Activated naive CD8-positive, alpha-beta T cell treated with anti-CD3 and anti-CD28 coated beads, Interleukin-2, amount 10 ng/mL, durations not matched to agents 7 days and 5 days (primary cell): ENCODE measurements around the gene SLC1A1. TPM values are rescaled to one million over a fixed set of nuclear protein-coding genes. Genes with fewer than 3 reads are reported as not detected.
A peak's percentile ranks its signal among the peaks of the same experiment; 100 is the strongest.

Experiments used
- ATAC-seq: fragments of 150-1000 bp; cut with Tn5 transposase; one replicate; pipeline ENCODE4 v1.10.0; 2021; ENCODE audit warnings: low read depth, moderate library complexity
- POLR2A ChIA-PET: fragments of 350-600 bp; sonication (Branson Sonifier 250); formaldehyde crosslinking; loops from one replicate; lab custom pipeline; 2021; ENCODE audit warnings: antibody characterized with exemption; lab: Charles Lee
- DNase-seq: peaks from one replicate; pipeline ENCODE4 v3.0.0; 2021
- H3K27ac Mint-ChIP-seq: one replicate; pipeline ENCODE4 v1.8.0; 2022; ENCODE audit warnings: mild to moderate bottlenecking, mixed read lengths
- H3K27me3 Mint-ChIP-seq: one replicate; pipeline ENCODE4 v1.8.0; 2022; ENCODE audit warnings: mild to moderate bottlenecking, moderate library complexity, mixed read lengths
- H3K36me3 Mint-ChIP-seq: one replicate; pipeline ENCODE4 v1.8.0; 2021; ENCODE audit warnings: mild to moderate bottlenecking, mixed read lengths
- H3K4me1 Mint-ChIP-seq: one replicate; pipeline ENCODE4 v1.8.0; 2021; ENCODE audit warnings: mixed read lengths
- H3K4me3 Mint-ChIP-seq: one replicate; pipeline ENCODE4 v1.8.0; 2022; ENCODE audit warnings: mild to moderate bottlenecking, moderate library complexity, mixed read lengths
- H3K9me3 Mint-ChIP-seq: one replicate; pipeline ENCODE4 v1.8.0; 2021; ENCODE audit warnings: mixed read lengths
- total RNA-seq, 2 experiments: library from RNA; stranded (reverse); gene quantifications; one replicate each; pipeline ENCODE4 v1.2.3, GENCODE V29; 2021

The SLC1A1 gene
- total RNA-seq, 2 experiments from 2014 or later, result 0.11 TPM; not detected in 1

DNA sequence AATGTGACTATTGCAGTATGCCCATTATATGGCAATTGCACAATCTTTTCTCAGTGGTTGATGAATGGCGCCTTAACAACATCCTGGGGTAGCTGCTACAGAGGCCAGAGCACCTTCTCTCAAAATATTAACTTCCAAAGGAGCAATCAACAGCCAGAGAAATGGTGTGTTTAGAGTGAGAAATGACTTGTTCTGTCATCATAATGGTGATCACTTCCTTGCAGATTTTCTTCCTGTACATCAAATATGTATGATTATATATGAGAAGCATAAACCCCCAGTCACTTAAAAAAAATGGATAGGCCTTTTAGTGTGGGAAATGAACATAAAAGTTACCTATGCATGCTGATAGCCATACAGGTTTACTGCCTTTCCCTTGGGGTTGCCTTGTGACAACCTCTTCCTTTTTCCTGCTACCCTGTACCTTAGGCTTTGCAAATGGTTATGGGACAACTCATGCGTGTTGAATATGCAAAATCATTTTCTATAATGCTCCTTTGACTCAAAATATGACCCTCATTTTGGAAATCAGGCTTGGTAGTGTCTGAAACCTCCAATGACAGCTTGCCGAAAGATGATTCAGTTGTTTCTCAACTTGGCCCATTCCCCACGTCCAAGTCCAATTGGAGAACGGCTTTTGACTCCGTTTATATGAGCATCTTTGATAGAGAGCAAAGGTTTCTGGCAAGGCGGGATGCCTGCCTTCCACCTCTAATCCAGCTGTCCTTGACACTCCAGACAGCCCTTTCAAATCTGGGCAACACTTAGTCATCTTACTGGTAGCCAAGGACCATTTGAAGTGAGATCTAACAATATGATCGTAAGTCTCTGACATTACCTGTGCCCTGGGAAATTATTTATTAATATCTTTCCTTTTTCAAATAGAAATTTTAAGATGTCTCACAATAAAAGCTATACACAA lies 69.3 kb downstream of the SLC1A1 start:
- H3K36me3 Mint-ChIP-seq, result no peaks in the 10 kb centered on the region
- H3K27me3 Mint-ChIP-seq, result peaks cover 12% of the 10 kb centered on the region
- DNase-seq (no peak), ATAC-seq (no peak)
- H3K9me3 Mint-ChIP-seq, result no peaks in the 10 kb centered on the region
- no peak overlapping the region for H3K27ac Mint-ChIP-seq
- no peak overlapping the region for H3K4me3 Mint-ChIP-seq
- peaks cover 11% of the 10 kb centered on the region for H3K4me1 Mint-ChIP-seq
- POLR2A ChIA-PET, result no interaction called here

DNA sequence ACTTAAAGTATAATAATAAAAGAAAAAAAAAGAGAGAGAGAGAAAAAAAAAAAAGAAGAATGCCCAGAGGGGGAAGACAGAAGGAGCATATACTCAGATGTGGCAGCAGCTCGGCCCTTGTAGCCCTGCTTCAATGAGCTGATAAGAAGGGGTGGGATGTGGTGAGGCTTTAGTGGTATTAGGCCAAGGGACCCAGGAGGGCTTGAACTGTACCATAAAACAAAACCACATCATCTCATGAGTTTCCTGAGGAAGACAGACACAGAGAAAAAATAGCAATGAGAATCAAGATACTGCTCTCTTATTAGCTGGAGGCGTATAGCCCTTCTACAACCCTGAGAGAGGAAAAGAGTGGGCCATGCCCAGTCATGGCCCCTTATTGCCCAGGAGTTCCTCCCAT lies 72.8 kb downstream of the SLC1A1 start:
- peaks cover 8% of the 10 kb centered on the region for H3K27me3 Mint-ChIP-seq
- peak overlapping the region; percentile 55 for H3K27ac Mint-ChIP-seq
- H3K36me3 Mint-ChIP-seq, result no peaks in the 10 kb centered on the region
- POLR2A ChIA-PET, result no interaction called here
- H3K9me3 Mint-ChIP-seq, result peaks cover 2% of the 10 kb centered on the region
- peaks cover 11% of the 10 kb centered on the region for H3K4me1 Mint-ChIP-seq
- peak overlapping the region; percentile 6 for H3K4me3 Mint-ChIP-seq
- no peak for DNase-seq
- peak; percentile 80 for ATAC-seq

DNA sequence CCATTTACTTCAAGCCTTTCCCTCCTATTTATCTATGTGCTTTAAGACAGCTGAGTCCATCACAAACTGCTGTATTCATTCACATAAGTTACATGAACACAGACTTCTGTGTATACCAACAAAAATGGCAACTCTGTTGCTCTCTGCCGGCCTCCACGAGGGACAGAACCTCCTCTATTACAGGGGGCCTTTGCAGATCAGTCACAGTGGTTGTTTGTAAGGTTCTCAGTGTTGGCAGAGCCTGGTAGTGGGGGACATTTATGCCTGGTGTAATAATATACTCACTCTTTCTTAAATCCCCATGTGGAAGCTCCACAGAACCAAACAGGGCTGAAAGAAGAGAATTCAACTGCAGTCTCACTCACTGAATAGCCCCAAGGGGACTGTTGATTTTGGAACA lies 76.5 kb downstream of the SLC1A1 start:
- Mint-ChIP-seq H3K27ac (no peak overlapping the region), H3K4me3 (no peak overlapping the region)
- POLR2A ChIA-PET, result no interaction called here

DNA sequence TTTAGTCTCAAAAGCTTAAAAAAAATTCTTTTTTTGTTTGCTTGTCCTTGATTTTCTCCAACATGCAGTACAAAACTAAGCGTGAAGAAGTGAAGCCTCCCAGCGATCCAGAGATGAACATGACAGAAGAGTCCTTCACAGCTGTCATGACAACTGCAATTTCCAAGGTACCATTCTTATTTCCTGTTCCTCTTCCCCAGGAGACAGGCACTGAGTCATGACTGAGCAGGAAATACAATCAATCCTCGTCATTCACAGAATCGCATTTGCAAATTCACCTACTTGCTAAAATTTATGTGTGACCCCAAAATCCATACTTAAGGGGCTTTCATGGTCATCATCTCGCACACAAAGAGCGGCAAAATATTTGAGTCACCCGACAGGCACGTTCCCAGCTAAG lies 77.3 kb downstream of the SLC1A1 start:
- POLR2A ChIA-PET, result no interaction called here
- DNase-seq, result no peak
- Mint-ChIP-seq H3K36me3 (no peaks in the 10 kb centered on the region), H3K27me3 (peaks cover 6% of the 10 kb centered on the region), H3K4me3 (no peak overlapping the region), H3K27ac (no peak overlapping the region), H3K9me3 (peaks cover 2% of the 10 kb centered on the region), H3K4me1 (peaks cover 19% of the 10 kb centered on the region)
- ATAC-seq, result no peak

More for the DNA sequence above, 76.5 kb downstream of the SLC1A1 start:
- Mint-ChIP-seq H3K27me3 (peaks cover 6% of the 10 kb centered on the region), H3K36me3 (no peaks in the 10 kb centered on the region), H3K9me3 (peaks cover 2% of the 10 kb centered on the region), H3K4me1 (peaks cover 11% of the 10 kb centered on the region)
- ATAC-seq (no peak), DNase-seq (no peak)

DNA sequence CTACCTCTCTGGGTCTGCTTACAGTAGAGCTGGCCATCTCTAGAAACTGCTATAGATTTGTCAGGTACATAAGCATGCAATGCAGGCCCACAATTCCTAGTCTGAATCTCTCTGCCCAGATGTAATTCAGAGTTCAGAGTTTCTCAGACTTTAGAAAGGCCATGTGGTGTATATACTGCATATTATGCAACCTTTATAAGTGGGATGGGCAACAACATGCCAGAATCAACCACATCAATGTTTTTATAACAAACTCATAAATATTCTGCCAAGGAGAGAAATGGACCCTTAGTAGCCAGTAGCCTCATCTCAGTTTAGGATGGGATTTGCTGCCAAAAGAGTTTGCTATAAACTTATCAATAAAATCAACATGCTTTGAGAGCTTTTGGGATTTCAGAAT lies 78.8 kb downstream of the SLC1A1 start:
- no peak overlapping the region for H3K4me3 Mint-ChIP-seq
- no peaks in the 10 kb centered on the region for H3K36me3 Mint-ChIP-seq
- POLR2A ChIA-PET, result no interaction called here
- H3K9me3 Mint-ChIP-seq, result peaks cover 2% of the 10 kb centered on the region
- no peak overlapping the region for H3K27ac Mint-ChIP-seq
- ATAC-seq, result no peak
- H3K4me1 Mint-ChIP-seq, result peaks cover 17% of the 10 kb centered on the region
- no peak for DNase-seq
- no peaks in the 10 kb centered on the region for H3K27me3 Mint-ChIP-seq

DNA sequence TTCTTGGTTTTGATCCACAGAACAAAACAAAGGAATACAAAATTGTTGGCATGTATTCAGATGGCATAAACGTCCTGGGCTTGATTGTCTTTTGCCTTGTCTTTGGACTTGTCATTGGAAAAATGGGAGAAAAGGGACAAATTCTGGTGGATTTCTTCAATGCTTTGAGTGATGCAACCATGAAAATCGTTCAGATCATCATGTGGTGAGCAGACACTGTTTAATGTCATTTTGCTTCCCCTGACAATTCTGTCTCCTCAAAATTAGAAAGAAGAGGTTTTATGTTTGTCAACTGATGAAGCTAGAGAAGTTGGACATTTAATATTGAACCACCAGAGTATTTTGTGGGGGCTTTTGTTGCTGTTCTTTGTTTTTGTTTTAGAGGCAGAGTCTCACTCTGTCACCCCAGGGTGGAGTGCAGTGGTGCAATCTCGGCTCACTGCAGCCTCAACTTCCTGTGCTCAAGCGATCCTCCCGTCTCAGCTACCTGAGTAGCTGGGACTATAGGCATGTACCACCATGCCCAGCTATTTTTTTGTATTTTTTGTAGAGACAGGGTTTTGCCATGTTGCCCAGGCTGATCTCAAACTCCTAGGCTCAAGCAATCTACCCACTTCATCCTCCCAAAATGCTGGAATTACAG lies 82.0 kb downstream of the SLC1A1 start:
- H3K4me3 Mint-ChIP-seq, result peak overlapping the region; percentile 50
- POLR2A ChIA-PET, result no interaction called here
- peaks cover 17% of the 10 kb centered on the region for H3K4me1 Mint-ChIP-seq
- no peaks in the 10 kb centered on the region for H3K36me3 Mint-ChIP-seq
- peak; percentile 35 for DNase-seq
- no peaks in the 10 kb centered on the region for H3K27me3 Mint-ChIP-seq
- no peaks in the 10 kb centered on the region for H3K9me3 Mint-ChIP-seq
- peak overlapping the region; percentile 77 for H3K27ac Mint-ChIP-seq
- peak; percentile 70 for ATAC-seq

DNA sequence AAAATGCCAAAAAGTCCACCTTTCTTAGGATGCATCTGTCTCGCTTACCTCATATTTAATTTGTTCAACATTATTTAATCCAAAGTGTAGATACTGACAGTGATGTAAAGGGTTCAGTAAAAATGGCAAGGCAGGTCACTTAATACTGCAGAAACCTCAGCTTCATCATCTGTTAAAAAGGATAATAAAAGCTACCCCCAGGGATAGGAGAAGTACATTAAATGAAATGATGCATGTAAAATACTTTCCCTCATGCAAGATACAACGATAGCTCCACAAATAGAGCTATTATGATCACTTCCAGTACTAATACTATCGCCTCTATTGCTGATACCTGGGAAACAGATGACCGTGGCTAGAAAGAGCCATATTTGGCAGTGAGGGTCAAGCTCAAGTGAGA lies 82.9 kb downstream of the SLC1A1 start:
- no peak for ATAC-seq
- no peaks in the 10 kb centered on the region for H3K27me3 Mint-ChIP-seq
- no peak overlapping the region for H3K27ac Mint-ChIP-seq
- H3K36me3 Mint-ChIP-seq, result no peaks in the 10 kb centered on the region
- H3K4me3 Mint-ChIP-seq, result no peak overlapping the region
- POLR2A ChIA-PET, result no interaction called here
- DNase-seq, result no peak
- no peaks in the 10 kb centered on the region for H3K9me3 Mint-ChIP-seq
- peaks cover 17% of the 10 kb centered on the region for H3K4me1 Mint-ChIP-seq

DNA sequence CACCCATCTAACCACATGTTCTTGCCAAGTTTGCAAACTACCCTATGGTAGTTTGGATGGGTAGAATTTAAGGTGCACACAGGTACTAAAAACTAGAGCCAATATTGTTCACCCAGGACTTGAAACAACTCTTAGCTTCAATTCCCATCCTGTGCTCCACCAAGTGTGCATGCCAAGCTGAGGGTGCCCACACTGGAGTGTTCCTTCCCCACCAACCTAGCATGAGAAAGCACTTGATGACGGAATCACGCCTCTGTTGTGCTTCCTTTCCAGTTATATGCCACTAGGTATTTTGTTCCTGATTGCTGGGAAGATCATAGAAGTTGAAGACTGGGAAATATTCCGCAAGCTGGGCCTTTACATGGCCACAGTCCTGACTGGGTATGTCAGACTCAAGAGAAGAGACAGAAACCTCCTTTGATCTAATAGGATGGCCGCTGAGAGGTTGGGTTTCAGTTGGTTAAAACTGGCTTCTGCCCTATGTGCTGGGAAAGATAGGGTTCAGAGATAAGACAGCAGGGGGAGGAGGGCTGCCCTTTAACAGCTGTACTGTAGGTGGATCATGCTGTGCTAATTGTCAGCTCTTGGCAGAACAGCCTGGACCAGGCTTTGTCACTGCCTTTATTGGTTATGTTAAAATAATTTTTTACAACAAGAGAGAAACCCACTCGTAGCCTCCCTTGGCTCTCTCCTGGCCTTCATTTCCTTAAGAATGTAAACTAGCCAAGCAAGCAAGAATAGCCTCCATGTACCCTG lies 83.5 kb downstream of the SLC1A1 start:
- ATAC-seq, result no peak
- DNase-seq, result no peak
- POLR2A ChIA-PET, result no interaction called here
- Mint-ChIP-seq H3K9me3 (peaks cover 1% of the 10 kb centered on the region), H3K4me1 (peaks cover 17% of the 10 kb centered on the region), H3K36me3 (no peaks in the 10 kb centered on the region), H3K27me3 (no peaks in the 10 kb centered on the region), H3K4me3 (no peak overlapping the region), H3K27ac (no peak overlapping the region)

DNA sequence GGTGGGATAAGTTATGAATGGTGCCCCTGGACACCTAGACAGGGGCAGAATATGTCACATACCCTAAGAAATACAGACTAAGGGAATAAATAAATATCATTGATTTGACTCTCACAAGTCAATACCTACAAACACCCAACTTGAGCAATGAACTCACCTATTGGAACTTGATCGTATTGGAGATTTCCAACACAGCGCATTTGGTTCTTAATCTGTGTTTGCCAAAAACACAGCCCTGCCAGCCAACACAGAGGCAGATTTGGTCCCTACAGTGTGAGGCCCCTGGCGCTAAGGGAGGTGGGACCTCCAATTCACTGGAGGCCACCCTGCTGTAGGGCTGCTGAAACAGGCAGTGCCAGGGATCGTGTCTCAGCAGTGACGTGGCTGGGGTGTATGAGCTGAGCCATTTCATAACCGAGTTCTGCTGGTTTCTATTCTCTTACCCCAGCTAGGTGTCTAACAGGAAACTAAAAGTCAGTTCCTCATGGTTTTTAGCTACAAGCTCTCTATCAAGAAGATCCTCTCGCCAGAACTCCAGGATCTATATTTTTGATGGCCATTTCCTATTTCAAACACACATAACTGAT lies 84.5 kb downstream of the SLC1A1 start:
- DNase-seq, result no peak

DNA sequence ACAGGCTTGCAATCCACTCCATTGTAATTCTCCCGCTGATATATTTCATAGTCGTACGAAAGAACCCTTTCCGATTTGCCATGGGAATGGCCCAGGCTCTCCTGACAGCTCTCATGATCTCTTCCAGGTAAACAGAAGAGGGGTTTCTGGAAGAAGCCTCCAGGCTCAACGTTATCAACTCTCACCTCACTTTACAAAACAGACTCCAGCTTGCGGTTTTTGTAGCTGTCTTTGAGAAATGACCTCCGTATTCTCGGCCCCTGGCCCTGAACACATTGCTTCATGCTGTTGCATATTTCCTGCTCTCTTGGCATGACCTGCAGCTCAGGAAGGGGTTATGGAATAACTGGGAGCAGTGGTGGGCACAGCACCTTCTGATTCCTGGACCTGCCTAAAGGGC lies 85.7 kb downstream of the SLC1A1 start:
- POLR2A ChIA-PET, result no interaction called here
- DNase-seq, result no peak
- ATAC-seq, result no peak
- H3K4me3 Mint-ChIP-seq, result no peak overlapping the region
- peaks cover 1% of the 10 kb centered on the region for H3K9me3 Mint-ChIP-seq
- no peaks in the 10 kb centered on the region for H3K36me3 Mint-ChIP-seq
- peaks cover 17% of the 10 kb centered on the region for H3K4me1 Mint-ChIP-seq
- H3K27ac Mint-ChIP-seq, result no peak overlapping the region
- H3K27me3 Mint-ChIP-seq, result no peaks in the 10 kb centered on the region

More for the DNA sequence above, 84.5 kb downstream of the SLC1A1 start:
- no peaks in the 10 kb centered on the region for H3K36me3 Mint-ChIP-seq
- H3K9me3 Mint-ChIP-seq, result peaks cover 1% of the 10 kb centered on the region
- H3K27me3 Mint-ChIP-seq, result no peaks in the 10 kb centered on the region
- H3K4me1 Mint-ChIP-seq, result peaks cover 17% of the 10 kb centered on the region
- POLR2A ChIA-PET, result no interaction called here
- H3K27ac Mint-ChIP-seq, result no peak overlapping the region
- ATAC-seq, result peak; percentile 30
- H3K4me3 Mint-ChIP-seq, result no peak overlapping the region

DNA sequence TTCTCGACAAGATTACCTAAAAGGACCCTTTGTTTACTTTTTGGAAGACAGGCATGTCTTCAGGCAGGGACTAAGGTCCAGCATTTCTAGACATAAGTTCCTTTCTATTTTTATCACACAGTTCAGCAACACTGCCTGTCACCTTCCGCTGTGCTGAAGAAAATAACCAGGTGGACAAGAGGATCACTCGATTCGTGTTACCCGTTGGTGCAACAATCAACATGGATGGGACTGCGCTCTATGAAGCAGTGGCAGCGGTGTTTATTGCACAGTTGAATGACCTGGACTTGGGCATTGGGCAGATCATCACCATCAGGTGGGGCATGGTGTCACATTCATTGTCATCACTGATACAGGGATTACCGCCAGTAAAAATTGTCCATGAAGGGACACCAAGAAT lies 86.2 kb downstream of the SLC1A1 start:
- DNase-seq (no peak), ATAC-seq (no peak)
- peaks cover 17% of the 10 kb centered on the region for H3K4me1 Mint-ChIP-seq
- H3K9me3 Mint-ChIP-seq, result peaks cover 1% of the 10 kb centered on the region
- H3K27ac Mint-ChIP-seq, result no peak overlapping the region
- no peaks in the 10 kb centered on the region for H3K27me3 Mint-ChIP-seq
- POLR2A ChIA-PET, result no interaction called here
- no peak overlapping the region for H3K4me3 Mint-ChIP-seq
- H3K36me3 Mint-ChIP-seq, result no peaks in the 10 kb centered on the region

DNA sequence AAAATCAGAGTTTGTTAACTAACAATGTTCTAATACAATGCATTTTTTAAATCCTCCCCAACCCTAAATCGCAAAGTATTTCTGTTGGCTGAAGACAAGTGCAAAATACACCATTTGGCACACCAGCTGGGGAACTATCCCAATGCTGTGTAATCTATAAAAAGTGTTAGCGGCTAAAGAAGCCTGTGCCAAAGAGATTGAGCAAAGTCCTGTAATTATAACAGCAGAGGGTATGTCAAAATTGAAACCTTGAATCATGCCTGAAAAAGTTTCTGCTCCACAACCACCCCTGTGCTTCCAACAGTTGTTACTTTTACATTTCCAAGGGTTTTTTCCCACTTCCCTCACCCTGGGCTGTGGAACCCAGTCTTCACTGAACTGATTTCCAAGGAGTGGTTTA lies 88.7 kb downstream of the SLC1A1 start:
- Mint-ChIP-seq H3K36me3 (no peaks in the 10 kb centered on the region), H3K27me3 (no peaks in the 10 kb centered on the region), H3K4me3 (no peak overlapping the region), H3K27ac (no peak overlapping the region), H3K4me1 (peaks cover under 1% of the 10 kb centered on the region), H3K9me3 (peaks cover 1% of the 10 kb centered on the region)
- ATAC-seq, result no peak
- DNase-seq, result no peak
- POLR2A ChIA-PET, result no interaction called here

DNA sequence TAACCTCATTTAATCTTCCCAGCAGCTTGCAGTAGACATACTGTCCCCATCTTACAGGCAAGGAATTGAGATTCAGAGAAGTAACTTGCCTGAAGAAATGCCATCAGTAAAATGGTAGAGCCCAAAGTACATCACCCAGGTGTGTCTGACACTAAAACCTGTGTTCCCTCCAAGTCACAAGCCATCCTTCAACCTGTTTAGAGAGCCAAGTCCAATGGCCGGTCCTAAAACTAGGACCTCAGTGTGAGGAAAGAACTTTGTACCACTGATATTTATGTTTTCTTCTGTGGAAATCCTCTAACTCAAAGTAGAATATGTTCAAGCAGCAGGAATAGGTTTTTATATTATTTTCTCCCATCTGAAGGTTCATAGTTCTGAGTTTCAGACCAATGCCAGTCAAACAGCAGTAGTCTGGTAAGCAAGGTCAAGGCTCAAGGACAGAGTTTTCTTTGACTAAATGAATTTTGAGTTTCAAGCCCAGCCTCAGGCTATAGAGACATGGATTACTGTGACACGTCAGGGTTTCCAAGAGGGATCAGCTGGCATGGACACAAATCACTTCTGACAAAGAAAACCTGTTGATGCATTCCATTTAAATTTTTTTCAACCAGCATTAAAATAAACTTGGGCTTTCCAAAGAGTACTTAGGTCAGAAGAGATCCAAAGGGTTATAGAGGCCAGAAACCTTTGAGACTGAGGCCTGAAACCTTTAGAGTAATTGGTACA lies 90.9 kb downstream of the SLC1A1 start:
- H3K27ac Mint-ChIP-seq, result no peak overlapping the region
- DNase-seq (no peak), ATAC-seq (no peak)
- no peaks in the 10 kb centered on the region for H3K36me3 Mint-ChIP-seq
- POLR2A ChIA-PET, result no interaction called here
- H3K27me3 Mint-ChIP-seq, result no peaks in the 10 kb centered on the region
- H3K9me3 Mint-ChIP-seq, result peaks cover 1% of the 10 kb centered on the region
- H3K4me1 Mint-ChIP-seq, result no peaks in the 10 kb centered on the region
- H3K4me3 Mint-ChIP-seq, result no peak overlapping the region
